ENCODE data around the gene CELSR3. TPM values are rescaled to one million over a fixed set of nuclear protein-coding genes. Genes with fewer than 3 reads are reported as not detected.

Gene CELSR3, protein sequence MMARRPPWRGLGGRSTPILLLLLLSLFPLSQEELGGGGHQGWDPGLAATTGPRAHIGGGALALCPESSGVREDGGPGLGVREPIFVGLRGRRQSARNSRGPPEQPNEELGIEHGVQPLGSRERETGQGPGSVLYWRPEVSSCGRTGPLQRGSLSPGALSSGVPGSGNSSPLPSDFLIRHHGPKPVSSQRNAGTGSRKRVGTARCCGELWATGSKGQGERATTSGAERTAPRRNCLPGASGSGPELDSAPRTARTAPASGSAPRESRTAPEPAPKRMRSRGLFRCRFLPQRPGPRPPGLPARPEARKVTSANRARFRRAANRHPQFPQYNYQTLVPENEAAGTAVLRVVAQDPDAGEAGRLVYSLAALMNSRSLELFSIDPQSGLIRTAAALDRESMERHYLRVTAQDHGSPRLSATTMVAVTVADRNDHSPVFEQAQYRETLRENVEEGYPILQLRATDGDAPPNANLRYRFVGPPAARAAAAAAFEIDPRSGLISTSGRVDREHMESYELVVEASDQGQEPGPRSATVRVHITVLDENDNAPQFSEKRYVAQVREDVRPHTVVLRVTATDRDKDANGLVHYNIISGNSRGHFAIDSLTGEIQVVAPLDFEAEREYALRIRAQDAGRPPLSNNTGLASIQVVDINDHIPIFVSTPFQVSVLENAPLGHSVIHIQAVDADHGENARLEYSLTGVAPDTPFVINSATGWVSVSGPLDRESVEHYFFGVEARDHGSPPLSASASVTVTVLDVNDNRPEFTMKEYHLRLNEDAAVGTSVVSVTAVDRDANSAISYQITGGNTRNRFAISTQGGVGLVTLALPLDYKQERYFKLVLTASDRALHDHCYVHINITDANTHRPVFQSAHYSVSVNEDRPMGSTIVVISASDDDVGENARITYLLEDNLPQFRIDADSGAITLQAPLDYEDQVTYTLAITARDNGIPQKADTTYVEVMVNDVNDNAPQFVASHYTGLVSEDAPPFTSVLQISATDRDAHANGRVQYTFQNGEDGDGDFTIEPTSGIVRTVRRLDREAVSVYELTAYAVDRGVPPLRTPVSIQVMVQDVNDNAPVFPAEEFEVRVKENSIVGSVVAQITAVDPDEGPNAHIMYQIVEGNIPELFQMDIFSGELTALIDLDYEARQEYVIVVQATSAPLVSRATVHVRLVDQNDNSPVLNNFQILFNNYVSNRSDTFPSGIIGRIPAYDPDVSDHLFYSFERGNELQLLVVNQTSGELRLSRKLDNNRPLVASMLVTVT (N-terminal part only)
- total RNA-seq (0.22 TPM), polyA plus RNA-seq (ENCODE audit: insufficient read depth in 1 of 8, insufficient read length in 8 of 8, low replicate concordance in 1 of 8) (1 to 10 TPM in 1 of 8 donors, under 1 TPM in 7; 0.30 to 1.1 (median 0.50) TPM)
- long read RNA-seq, donor 1: 0 reads
- long read RNA-seq, donor 2: 0 reads
- long read RNA-seq, donor 3: 0 reads
- long read RNA-seq, donor 4: 0 reads
- long read RNA-seq, donor 5: 0 reads
- long read RNA-seq, donor 6: 0 reads
- long read RNA-seq, donor 7: 0 reads
- long read RNA-seq, donor 8: 0 reads
- long read RNA-seq, donor 9: 0 reads
- long read RNA-seq, donor 10: 0 reads
- long read RNA-seq, donor 11: 0 reads

DNA sequence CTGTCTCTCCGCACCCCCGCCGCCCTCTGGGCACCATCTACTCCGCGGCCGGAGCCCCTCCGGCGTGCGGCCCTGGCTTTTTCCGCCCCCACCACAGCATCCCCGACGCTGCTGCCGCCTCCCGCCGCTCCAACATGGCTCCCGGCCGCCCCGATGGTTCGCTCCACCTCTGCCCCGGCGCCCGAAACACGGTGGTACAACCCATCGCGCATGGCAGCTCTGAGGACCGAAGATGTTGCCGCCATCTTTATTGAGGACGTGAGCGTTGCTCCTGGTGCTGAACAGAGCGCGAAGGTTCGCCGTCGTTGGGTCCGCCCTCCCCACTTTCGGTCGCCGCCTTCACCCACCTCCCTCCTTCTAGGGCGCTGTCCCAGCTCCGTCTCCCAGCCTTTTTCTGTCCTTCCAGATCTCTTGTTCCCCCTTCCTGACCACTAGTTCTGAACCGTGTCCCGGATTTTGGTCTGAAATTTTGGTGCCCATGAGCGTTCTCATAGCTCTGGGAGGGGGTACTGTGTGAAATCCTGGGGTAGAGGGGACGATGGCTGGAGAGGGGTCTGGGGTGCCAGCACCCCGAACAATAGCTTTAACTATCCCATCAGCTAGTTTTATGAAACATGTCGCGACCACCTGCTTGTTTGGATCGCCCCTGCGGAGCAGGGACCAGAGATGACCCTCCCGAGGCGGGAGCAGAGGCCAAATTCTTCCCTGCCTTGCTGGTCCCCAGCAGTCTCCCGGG, at the start of gene CELSR3:
TSS of gene CELSR3 (minus strand) at position 134 of the 736 bp plus-strand sequence. CDS start 252 bp downstream, outside the sequence.
- peak within 1 kb of the TSS; percentile 60 for H3K4me3 ChIP-seq (ENCODE audit: low read length)
- H3K9me3 ChIP-seq (replicated peaks; ENCODE audit: control insufficient read depth, low read depth, low read length): no peaks in the 10 kb centered on the region
- WGBS (ENCODE audit: insufficient coverage): under 1% methylated on average over 47 of the region's 52 CpGs
- H3K4me1 ChIP-seq (ENCODE audit: control insufficient read depth, insufficient read depth, low read length): peaks cover 30% of the 10 kb centered on the region
- no peaks in the 10 kb centered on the region for H3K36me3 ChIP-seq (ENCODE audit: control insufficient read depth, insufficient read depth, low read length)
- peak; percentile 83 for DNase-seq
- H3K27me3 ChIP-seq (ENCODE audit: control insufficient read depth, insufficient read depth, low read length): peaks cover 52% of the 10 kb centered on the region
- peak within 1 kb of the TSS; percentile 90 for H3K27ac ChIP-seq (ENCODE audit: low read length)

DNA sequence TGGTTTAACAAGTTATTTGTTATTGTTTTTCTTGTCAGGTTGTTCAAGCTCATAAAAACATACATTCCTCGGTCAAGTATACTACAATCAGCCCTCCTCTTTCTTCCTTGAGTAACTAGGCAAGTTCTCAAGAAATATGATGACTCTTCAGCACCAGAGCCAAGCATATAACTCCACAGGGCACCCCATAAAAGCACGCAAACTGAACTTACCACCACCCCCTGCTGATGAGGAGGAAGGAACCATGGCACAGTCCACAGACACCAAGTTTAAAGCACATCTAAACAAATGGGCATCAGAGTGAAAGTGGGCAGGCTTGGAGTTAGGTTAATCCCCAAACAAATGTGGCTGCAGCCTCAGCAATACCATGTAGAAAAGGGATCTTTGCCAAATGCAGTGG, 49.0 kb upstream of the CELSR3 start:
- DNase-seq: no peak
- peaks cover 10% of the 10 kb centered on the region for H3K4me1 ChIP-seq (ENCODE audit: control insufficient read depth, insufficient read depth, low read length)
- WGBS (ENCODE audit: insufficient coverage): no CpG with 5 or more reads among the region's 2 CpGs

DNA sequence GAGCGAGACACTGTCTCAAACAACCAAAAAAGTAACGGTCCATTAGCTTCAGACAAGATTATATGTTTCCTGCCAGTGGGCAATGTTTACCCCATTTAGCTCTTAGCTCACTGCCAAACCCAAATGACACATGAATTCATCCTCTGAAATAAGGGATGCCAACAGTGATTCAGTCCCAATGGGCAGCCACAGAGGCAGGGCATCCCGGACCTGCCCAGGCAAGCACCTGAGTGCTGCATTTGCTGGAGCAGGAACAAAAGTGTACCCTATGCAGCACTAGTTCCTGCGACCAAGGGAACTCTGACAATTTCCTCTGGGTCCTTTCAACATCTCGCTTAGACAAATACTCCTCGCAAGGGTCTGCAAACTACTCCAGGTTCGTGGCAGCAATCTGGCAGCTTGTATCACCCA, 46.4 kb upstream of the CELSR3 start:
- Histone ChIP-seq H3K36me3 (ENCODE audit: control insufficient read depth, insufficient read depth, low read length) (peaks cover 63% of the 10 kb centered on the region), H3K4me3 (ENCODE audit: low read length) (no peak overlapping the region), H3K4me1 (ENCODE audit: control insufficient read depth, insufficient read depth, low read length) (peaks cover 5% of the 10 kb centered on the region), H3K27ac (ENCODE audit: low read length) (no peak overlapping the region), H3K27me3 (ENCODE audit: control insufficient read depth, insufficient read depth, low read length) (no peaks in the 10 kb centered on the region), H3K9me3 (replicated peaks; ENCODE audit: control insufficient read depth, low read depth, low read length) (no peaks in the 10 kb centered on the region)
- DNase-seq: no peak
- WGBS (ENCODE audit: insufficient coverage): 75% methylated on average over 6 of the region's 7 CpGs

More for the DNA sequence above, 49.0 kb upstream of the CELSR3 start:
- no peak overlapping the region for H3K27ac ChIP-seq (ENCODE audit: low read length)
- H3K27me3 ChIP-seq (ENCODE audit: control insufficient read depth, insufficient read depth, low read length): no peaks in the 10 kb centered on the region
- no peak overlapping the region for H3K4me3 ChIP-seq (ENCODE audit: low read length)
- no peaks in the 10 kb centered on the region for H3K9me3 ChIP-seq (replicated peaks; ENCODE audit: control insufficient read depth, low read depth, low read length)
- peaks cover 53% of the 10 kb centered on the region for H3K36me3 ChIP-seq (ENCODE audit: control insufficient read depth, insufficient read depth, low read length)

DNA sequence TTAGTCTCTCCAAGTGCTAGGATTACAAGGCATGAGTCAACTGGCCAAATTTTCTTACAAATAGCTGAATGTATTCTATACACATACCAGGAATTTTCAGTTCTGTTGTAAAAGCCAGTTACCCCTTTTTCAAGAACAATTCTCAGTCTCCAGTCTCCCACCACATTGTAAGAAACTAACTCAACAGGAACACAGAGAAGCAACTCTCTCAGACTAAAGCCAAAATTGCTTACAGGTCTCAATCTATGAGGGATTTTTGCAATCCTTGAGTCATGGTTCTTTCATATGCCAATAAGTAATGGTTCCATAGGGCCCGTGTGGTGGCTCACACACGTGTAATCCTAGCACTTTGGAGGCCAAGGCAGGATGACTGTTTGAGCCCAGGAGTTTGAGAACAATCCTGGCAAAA, 45.8 kb upstream of the CELSR3 start:
- Histone ChIP-seq H3K4me1 (ENCODE audit: control insufficient read depth, insufficient read depth, low read length) (peaks cover 5% of the 10 kb centered on the region), H3K4me3 (ENCODE audit: low read length) (no peak overlapping the region), H3K27me3 (ENCODE audit: control insufficient read depth, insufficient read depth, low read length) (no peaks in the 10 kb centered on the region), H3K27ac (ENCODE audit: low read length) (no peak overlapping the region), H3K9me3 (replicated peaks; ENCODE audit: control insufficient read depth, low read depth, low read length) (no peaks in the 10 kb centered on the region), H3K36me3 (ENCODE audit: control insufficient read depth, insufficient read depth, low read length) (peaks cover 63% of the 10 kb centered on the region)
- DNase-seq: no peak
- 25% methylated on average over 2 of the region's 2 CpGs for WGBS (ENCODE audit: insufficient coverage)

GRCh38 chr3:48707157-48707556, 44.5 kb upstream of the CELSR3 start:
- H3K9me3 ChIP-seq (replicated peaks; ENCODE audit: control insufficient read depth, low read depth, low read length): no peaks in the 10 kb centered on the region
- no CpG with 5 or more reads among the region's 5 CpGs for WGBS (ENCODE audit: insufficient coverage)
- no peak overlapping the region for H3K4me3 ChIP-seq (ENCODE audit: low read length)
- no peak for DNase-seq
- peaks cover 2% of the 10 kb centered on the region for H3K4me1 ChIP-seq (ENCODE audit: control insufficient read depth, insufficient read depth, low read length)
- H3K27me3 ChIP-seq (ENCODE audit: control insufficient read depth, insufficient read depth, low read length): no peaks in the 10 kb centered on the region
- H3K27ac ChIP-seq (ENCODE audit: low read length): no peak overlapping the region
- peaks cover 61% of the 10 kb centered on the region for H3K36me3 ChIP-seq (ENCODE audit: control insufficient read depth, insufficient read depth, low read length)

GRCh38 chr3:48702320-48702920, 39.7 kb upstream of the CELSR3 start:
- Histone ChIP-seq H3K4me3 (ENCODE audit: low read length) (no peak overlapping the region), H3K27me3 (ENCODE audit: control insufficient read depth, insufficient read depth, low read length) (no peaks in the 10 kb centered on the region), H3K27ac (ENCODE audit: low read length) (no peak overlapping the region), H3K4me1 (ENCODE audit: control insufficient read depth, insufficient read depth, low read length) (no peaks in the 10 kb centered on the region), H3K9me3 (replicated peaks; ENCODE audit: control insufficient read depth, low read depth, low read length) (no peaks in the 10 kb centered on the region), H3K36me3 (ENCODE audit: control insufficient read depth, insufficient read depth, low read length) (peaks cover 47% of the 10 kb centered on the region)
- no peak for DNase-seq
- 94% methylated on average over 5 of the region's 6 CpGs for WGBS (ENCODE audit: insufficient coverage)

DNA sequence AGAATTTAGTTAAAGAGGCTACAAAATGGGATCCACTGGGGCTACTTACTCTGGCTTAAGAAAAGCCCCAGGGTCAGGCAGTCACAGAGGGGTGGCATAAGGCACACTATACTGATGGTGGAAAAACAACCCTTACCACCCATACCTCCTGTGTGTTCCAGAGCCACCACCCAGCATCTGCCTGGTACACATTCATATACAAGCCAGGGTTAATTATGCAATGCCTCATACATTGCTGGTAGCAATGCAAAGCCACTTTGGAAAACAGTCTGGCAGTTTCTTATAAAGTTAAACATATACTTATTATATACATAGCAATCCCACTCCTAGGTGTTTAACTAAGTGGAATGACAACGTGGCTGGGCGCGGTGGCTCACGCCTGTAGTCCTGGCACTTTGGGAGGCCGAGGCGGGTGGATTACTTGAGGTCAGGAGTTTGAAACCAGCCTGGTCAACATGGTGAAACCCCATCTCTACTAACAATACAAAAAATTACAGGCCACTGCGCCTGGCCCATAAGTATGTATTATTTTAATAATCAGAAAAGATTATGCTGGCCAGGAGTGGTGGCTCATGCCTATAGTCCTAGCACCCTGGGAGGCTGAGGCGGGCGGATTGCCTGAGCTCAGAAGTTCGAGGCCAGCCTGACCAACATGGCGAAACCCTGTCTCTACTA, 38.2 kb upstream of the CELSR3 start:
- no peak for DNase-seq
- no peak overlapping the region for H3K27ac ChIP-seq (ENCODE audit: low read length)
- H3K27me3 ChIP-seq (ENCODE audit: control insufficient read depth, insufficient read depth, low read length): no peaks in the 10 kb centered on the region
- no peaks in the 10 kb centered on the region for H3K9me3 ChIP-seq (replicated peaks; ENCODE audit: control insufficient read depth, low read depth, low read length)
- no CpG with 5 or more reads among the region's 11 CpGs for WGBS (ENCODE audit: insufficient coverage)
- H3K4me3 ChIP-seq (ENCODE audit: low read length): no peak overlapping the region
- H3K4me1 ChIP-seq (ENCODE audit: control insufficient read depth, insufficient read depth, low read length): no peaks in the 10 kb centered on the region
- H3K36me3 ChIP-seq (ENCODE audit: control insufficient read depth, insufficient read depth, low read length): peaks cover 40% of the 10 kb centered on the region

DNA sequence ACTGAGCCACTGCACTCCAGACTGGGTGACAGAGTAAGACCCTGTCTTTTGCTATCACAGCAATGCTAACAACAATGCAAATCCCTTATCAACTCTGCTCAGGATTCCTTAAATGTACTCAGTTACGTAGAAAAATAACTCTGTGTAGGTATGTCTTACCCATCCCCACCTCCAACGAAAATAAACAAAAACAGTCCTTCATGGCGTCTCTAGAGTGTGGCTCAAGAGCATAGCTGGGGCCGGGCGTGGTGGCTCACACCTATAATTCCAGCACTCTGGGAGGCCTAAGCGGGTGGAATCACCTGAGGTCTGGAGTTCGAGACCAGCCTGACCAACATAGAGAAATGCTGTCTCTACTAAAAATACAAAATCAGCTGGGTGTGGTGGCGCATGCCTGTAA, 36.2 kb upstream of the CELSR3 start:
- H3K4me1 ChIP-seq (ENCODE audit: control insufficient read depth, insufficient read depth, low read length): peaks cover 7% of the 10 kb centered on the region
- DNase-seq: no peak
- 75% methylated on average over 2 of the region's 8 CpGs for WGBS (ENCODE audit: insufficient coverage)
- no peak overlapping the region for H3K27ac ChIP-seq (ENCODE audit: low read length)
- H3K27me3 ChIP-seq (ENCODE audit: control insufficient read depth, insufficient read depth, low read length): no peaks in the 10 kb centered on the region
- H3K36me3 ChIP-seq (ENCODE audit: control insufficient read depth, insufficient read depth, low read length): peaks cover 43% of the 10 kb centered on the region
- no peaks in the 10 kb centered on the region for H3K9me3 ChIP-seq (replicated peaks; ENCODE audit: control insufficient read depth, low read depth, low read length)
- H3K4me3 ChIP-seq (ENCODE audit: low read length): no peak overlapping the region

Measured in muscle of leg (tissue), 16 donors.